NCI-H1694 treated with DMSO at 0.1 percent for 48 hours (cell line): Measurements from ENCODE around the gene MTMR1.

Experiments used
- DNase-seq: peaks from one replicate; lab custom pipeline; 2025; lab: John Stamatoyannopoulos, UW

MTMR1 gene

DNA sequence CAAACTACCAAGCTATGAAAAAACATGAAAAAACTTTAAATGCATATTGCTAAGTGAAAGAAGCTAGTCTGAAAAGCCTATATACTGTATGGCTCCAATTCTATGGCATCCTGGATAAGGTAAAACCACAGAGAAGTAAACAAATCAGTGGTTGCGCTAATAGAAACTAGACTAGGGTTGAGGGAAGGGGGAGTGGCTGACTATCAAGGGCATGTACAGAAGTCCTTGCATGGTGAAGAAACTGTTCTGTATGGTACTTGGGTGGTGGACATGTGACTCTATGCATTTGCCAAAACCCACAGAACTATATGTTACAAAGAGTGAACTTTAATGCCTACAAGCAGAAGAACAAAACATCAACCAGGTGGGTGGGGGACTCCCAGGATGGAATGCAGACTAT is 96.8 kb downstream of the MTMR1 start:
- no peak for DNase-seq

- no peak for DNase-seq
These were observed 99.8 kb downstream of the MTMR1 start for GRCh38 chrX:150792949-150793527.

DNA sequence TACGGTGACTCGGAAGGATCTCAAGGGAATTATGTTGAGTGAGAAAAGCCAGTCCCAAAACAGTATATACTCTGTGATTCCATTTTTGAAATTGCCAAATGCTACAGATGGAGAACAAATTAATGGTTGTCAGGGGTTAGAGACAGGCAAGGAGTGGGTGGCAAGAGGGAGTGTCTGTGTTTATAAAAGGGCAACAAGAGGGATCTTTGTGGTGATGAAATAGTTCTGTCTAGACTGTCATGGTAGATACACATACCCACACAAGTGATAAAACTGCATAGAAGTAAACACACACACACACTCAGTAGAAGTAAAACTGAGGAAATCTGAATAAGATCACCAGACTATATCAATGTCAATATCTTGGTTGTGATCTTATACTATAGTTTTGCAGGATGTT is 112.5 kb downstream of the MTMR1 start:
- DNase-seq, result no peak

DNA sequence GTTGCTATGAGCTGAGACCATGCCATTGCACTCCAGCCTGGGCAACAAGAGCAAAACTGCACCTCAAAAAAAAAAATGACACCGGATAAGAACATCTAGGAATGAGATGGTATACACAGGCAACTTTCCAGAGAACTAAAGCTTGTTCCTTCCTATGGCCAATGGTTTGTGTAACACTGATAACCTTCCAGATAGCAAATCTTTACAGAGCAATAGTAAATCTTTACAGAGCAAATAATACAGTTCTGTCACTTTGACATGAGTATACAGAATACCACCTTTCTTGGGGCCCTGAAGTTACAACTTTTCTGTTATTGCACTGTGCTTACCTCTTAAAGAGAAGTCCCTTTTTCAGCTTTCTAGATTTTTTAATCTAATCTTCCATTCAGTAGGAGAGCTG is 113.6 kb downstream of the MTMR1 start:
- DNase-seq, result no peak

GRCh38 chrX:150813922-150814321 is 120.7 kb downstream of the MTMR1 start:
- no peak for DNase-seq
